Skeletal muscle tissue (tissue), 4 donors: ENCODE results near the gene ZNRF2. TPM values are rescaled to one million over a fixed set of nuclear protein-coding genes. Genes with fewer than 3 reads are reported as not detected.

Source experiments
- H3K27ac ChIP-seq: one replicate; pipeline ENCODE4 v1.7.0; 2013; ENCODE audit warnings: mild to moderate bottlenecking, low read depth, low read length, inconsistent platforms
- H3K27me3 ChIP-seq, 3 donors: one replicate each; pipeline ENCODE4 v1.7.0; 2013; ENCODE audit warnings: low read length in 3 of 3; ENCODE audit not compliant: control insufficient read depth in 3 of 3, insufficient read depth in 3 of 3
- H3K36me3 ChIP-seq, 3 donors: one replicate each; pipeline ENCODE4 v1.7.0; 2013; ENCODE audit warnings: low read length in 3 of 3; ENCODE audit not compliant: control insufficient read depth in 3 of 3, insufficient read depth in 3 of 3
- H3K4me1 ChIP-seq, 3 donors: one replicate each; pipeline ENCODE4 v1.7.0; 2013; ENCODE audit warnings: low read length in 3 of 3, mild to moderate bottlenecking in 3 of 3; ENCODE audit not compliant: control insufficient read depth in 3 of 3, insufficient read depth in 3 of 3
- H3K4me3 ChIP-seq, 3 donors: one replicate each; pipeline ENCODE4 v1.7.0; 2013; ENCODE audit warnings: low read length in 3 of 3
- H3K9ac ChIP-seq, 3 donors: one replicate each; pipeline ENCODE4 v1.7.0; 2013; ENCODE audit warnings: low read length in 3 of 3, mild to moderate bottlenecking in 3 of 3, moderate library complexity in 2 of 3, low read depth in 1 of 3
- H3K9me3 ChIP-seq, 3 donors: one replicate each; pipeline ENCODE4 v1.7.0; 2013; ENCODE audit warnings: low read length in 3 of 3; ENCODE audit not compliant: control insufficient read depth in 3 of 3
- total RNA-seq: library from RNA; depleted of rRNA; stranded (reverse); fragments of >200 nt; gene quantifications from one replicate; pipeline ENCODE4 v1.2.3, GENCODE V29; 2014
- donor health status: Osteomylitis.

ZNRF2 gene
- total RNA-seq, 1 donor from 2014 or later = 10.4 TPM

GRCh38 chr7:30349816-30350215 lies 65.4 kb downstream of the ZNRF2 start:
- Histone ChIP-seq H3K4me1 (peaks cover 2 to 9% (median 8%) of the 10 kb centered on the region in 3 donors), H3K27me3 (no peaks in the 10 kb centered on the region), H3K36me3 (no peaks in the 10 kb centered on the region), H3K9ac (no peak overlapping the region), H3K4me3 (no peak overlapping the region), H3K27ac (no peak overlapping the region), H3K9me3 (no peaks in the 10 kb centered on the region)

- peaks cover 2 to 9% (median 8%) of the 10 kb centered on the region in 3 donors for H3K4me1 ChIP-seq
- no peak overlapping the region for H3K4me3 ChIP-seq
Observed at GRCh38 chr7:30351286-30351685, 66.9 kb downstream of the ZNRF2 start.

GRCh38 chr7:30351724-30352123 lies 67.3 kb downstream of the ZNRF2 start:
- Histone ChIP-seq H3K27me3 (no peaks in the 10 kb centered on the region), H3K4me3 (no peak overlapping the region), H3K27ac (no peak overlapping the region), H3K9me3 (no peaks in the 10 kb centered on the region), H3K4me1 (peaks cover 2 to 9% (median 8%) of the 10 kb centered on the region in 3 donors), H3K36me3 (peaks cover 0 to 2% (median 0%) of the 10 kb centered on the region in 3 donors), H3K9ac (no peak overlapping the region)

More at GRCh38 chr7:30351286-30351685, 66.9 kb downstream of the ZNRF2 start:
- Histone ChIP-seq H3K9me3 (no peaks in the 10 kb centered on the region), H3K36me3 (peaks cover 0 to 2% (median 0%) of the 10 kb centered on the region in 3 donors), H3K9ac (no peak overlapping the region), H3K27ac (no peak overlapping the region), H3K27me3 (no peaks in the 10 kb centered on the region)

- Histone ChIP-seq H3K9me3 (no peaks in the 10 kb centered on the region), H3K9ac (no peak overlapping the region), H3K36me3 (peaks cover 0 to 4% (median 0%) of the 10 kb centered on the region in 3 donors), H3K27me3 (no peaks in the 10 kb centered on the region), H3K4me3 (no peak overlapping the region), H3K4me1 (peaks cover 2 to 9% (median 8%) of the 10 kb centered on the region in 3 donors), H3K27ac (no peak overlapping the region)
Observed at GRCh38 chr7:30352169-30352568, 67.8 kb downstream of the ZNRF2 start.

GRCh38 chr7:30353532-30353931 lies 69.1 kb downstream of the ZNRF2 start:
- Histone ChIP-seq H3K27me3 (no peaks in the 10 kb centered on the region), H3K27ac (no peak overlapping the region), H3K9me3 (no peaks in the 10 kb centered on the region), H3K4me3 (no peak overlapping the region), H3K36me3 (peaks cover 0 to 4% (median 3%) of the 10 kb centered on the region in 3 donors), H3K9ac (no peak overlapping the region), H3K4me1 (peaks cover 0 to 8% (median 2%) of the 10 kb centered on the region in 3 donors)

- Histone ChIP-seq H3K9ac (no peak overlapping the region), H3K27me3 (no peaks in the 10 kb centered on the region), H3K36me3 (peaks cover 0 to 5% (median 4%) of the 10 kb centered on the region in 3 donors), H3K9me3 (no peaks in the 10 kb centered on the region), H3K27ac (no peak overlapping the region), H3K4me1 (peaks cover 0 to 8% (median 2%) of the 10 kb centered on the region in 3 donors), H3K4me3 (no peak overlapping the region)
Observed at GRCh38 chr7:30353932-30354607, 69.7 kb downstream of the ZNRF2 start.

GRCh38 chr7:30354791-30355190 lies 70.4 kb downstream of the ZNRF2 start:
- Histone ChIP-seq H3K9me3 (no peaks in the 10 kb centered on the region), H3K27me3 (no peaks in the 10 kb centered on the region), H3K4me1 (peaks cover 0 to 8% (median 2%) of the 10 kb centered on the region in 3 donors), H3K27ac (no peak overlapping the region), H3K9ac (no peak overlapping the region), H3K4me3 (no peak overlapping the region), H3K36me3 (peaks cover 0 to 6% (median 5%) of the 10 kb centered on the region in 3 donors)

GRCh38 chr7:30359957-30360356 lies 75.6 kb downstream of the ZNRF2 start:
- H3K27ac ChIP-seq = no peak overlapping the region

GRCh38 chr7:30363778-30364563 lies 79.6 kb downstream of the ZNRF2 start:
- Histone ChIP-seq H3K27ac (no peak overlapping the region), H3K9ac (no peak overlapping the region), H3K27me3 (no peaks in the 10 kb centered on the region), H3K4me1 (no peaks in the 10 kb centered on the region), H3K9me3 (no peaks in the 10 kb centered on the region), H3K4me3 (no peak overlapping the region), H3K36me3 (peaks cover 0 to 2% (median 0%) of the 10 kb centered on the region in 3 donors)

More at GRCh38 chr7:30359957-30360356, 75.6 kb downstream of the ZNRF2 start:
- Histone ChIP-seq H3K9ac (no peak overlapping the region), H3K4me3 (no peak overlapping the region), H3K9me3 (no peaks in the 10 kb centered on the region), H3K4me1 (no peaks in the 10 kb centered on the region), H3K36me3 (peaks cover 0 to 6% (median 5%) of the 10 kb centered on the region in 3 donors), H3K27me3 (no peaks in the 10 kb centered on the region)

- H3K4me3 ChIP-seq = no peak overlapping the region
- no peaks in the 10 kb centered on the region for H3K9me3 ChIP-seq
- H3K4me1 ChIP-seq = no peaks in the 10 kb centered on the region
- H3K27ac ChIP-seq = no peak overlapping the region
- no peaks in the 10 kb centered on the region for H3K36me3 ChIP-seq
- H3K9ac ChIP-seq = no peak overlapping the region
- no peaks in the 10 kb centered on the region for H3K27me3 ChIP-seq
Observed at GRCh38 chr7:30364773-30365172, 80.4 kb downstream of the ZNRF2 start.
